ENCODE results near the gene TERT.
"Not testable (repeated sequence)": the region's sequence is repeated elsewhere in the genome, so short reads cannot be mapped to it uniquely, and the experiment has no call there.

Gene TERT

DNA sequence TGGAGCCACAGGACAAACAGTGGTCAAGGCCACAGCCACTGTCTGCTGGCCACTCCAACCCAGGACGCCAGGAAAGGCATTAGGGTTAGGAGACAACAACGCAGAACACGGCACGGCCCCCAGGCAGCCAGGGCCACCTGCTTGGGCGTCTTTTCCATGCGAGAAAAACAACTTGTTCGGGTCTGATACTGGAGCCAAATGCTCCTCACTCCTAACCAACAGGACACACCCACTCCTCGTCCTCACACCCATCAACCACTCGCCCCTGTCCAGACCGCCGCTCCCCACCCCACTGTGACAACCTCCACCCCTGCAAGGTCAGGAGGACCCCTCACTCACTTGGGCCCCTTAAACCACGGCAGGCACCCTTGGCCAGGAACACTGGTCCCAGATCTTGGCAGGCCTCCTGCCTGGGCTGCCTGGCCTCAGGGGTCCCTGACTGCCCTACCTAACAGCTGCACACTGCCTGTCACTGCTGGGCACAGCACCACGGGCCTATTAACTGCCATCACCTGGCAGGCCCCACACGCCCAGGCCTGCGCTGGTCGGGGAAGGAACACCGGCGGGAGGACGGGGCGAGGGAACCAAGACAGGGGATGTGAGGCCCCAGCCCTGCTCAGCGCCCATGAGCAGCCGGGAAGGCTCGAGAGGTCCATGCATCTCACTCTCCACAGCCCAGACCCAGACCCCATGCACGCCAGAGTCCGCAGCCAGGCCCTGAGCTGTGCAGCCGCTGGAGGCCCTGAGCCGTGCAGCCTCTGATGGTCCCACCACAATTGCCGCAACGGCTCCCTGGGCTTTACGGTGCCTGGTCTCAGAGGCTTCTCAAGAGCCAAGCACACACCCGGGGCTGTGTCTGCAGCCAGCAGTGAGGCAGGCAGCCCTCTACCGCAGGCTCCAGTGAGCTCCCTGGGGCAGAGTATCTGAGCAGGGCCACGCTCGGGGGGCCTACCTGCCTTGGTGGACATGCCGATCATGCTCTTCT is 36.3 kb upstream of the TERT start:
- DNase-seq, result no peak

DNA sequence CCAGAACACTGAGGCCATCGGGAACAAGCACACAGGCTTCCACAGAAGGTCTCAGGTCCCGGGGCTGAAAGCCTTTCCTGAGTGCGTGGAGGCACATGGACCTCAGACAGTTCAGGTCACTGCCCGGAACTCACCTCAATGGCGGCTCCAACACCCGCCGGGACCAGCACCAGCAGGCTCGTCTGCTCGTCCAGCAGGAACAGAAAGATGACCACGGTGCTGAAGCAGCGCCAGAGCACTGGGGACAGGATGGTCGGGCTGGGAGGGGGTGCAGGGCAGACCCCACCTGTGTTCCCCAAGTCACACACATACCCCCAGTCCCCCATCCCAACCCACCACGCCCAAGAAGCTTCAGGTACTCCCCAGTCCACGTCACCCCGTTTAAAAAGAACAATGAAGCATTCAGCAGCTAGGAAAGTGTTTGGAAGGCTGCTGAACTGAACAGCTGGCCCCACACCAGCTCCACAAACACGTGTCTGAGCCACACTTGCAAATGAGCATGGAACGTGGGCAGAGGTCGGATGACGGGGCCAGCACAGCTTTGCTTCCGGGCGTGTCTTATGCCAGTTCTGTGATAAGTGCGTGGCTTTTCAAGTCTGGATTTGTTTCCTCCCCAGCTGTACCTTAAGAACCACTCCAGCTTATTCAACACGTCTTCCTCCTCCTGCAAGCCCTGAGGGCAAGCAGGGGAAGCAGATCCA is 35.4 kb upstream of the TERT start:
- DNase-seq, result no peak

DNA sequence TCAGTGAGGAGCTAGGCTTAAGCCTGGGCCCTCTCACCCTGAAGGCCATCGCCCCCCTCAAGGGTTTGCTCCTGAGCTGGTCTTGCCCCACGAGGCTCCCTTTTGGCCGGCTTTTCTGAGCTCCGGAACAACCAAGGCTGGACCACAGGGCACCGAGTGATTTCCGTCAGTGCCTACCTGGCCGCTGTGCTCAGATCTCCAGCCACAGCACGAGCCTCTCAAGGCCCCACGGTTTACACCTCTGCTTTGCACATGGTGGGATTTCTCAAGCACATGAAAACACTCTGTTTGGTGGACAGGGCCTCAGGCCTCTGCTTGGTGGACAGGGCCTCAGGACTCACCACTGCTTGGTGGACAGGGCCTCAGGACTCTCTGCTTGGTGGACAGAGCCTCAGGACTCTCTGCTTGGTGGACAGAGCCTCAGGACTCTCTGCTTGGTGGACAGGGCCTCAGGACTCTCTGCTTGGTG is 34.3 kb upstream of the TERT start:
- no peak for DNase-seq

DNA sequence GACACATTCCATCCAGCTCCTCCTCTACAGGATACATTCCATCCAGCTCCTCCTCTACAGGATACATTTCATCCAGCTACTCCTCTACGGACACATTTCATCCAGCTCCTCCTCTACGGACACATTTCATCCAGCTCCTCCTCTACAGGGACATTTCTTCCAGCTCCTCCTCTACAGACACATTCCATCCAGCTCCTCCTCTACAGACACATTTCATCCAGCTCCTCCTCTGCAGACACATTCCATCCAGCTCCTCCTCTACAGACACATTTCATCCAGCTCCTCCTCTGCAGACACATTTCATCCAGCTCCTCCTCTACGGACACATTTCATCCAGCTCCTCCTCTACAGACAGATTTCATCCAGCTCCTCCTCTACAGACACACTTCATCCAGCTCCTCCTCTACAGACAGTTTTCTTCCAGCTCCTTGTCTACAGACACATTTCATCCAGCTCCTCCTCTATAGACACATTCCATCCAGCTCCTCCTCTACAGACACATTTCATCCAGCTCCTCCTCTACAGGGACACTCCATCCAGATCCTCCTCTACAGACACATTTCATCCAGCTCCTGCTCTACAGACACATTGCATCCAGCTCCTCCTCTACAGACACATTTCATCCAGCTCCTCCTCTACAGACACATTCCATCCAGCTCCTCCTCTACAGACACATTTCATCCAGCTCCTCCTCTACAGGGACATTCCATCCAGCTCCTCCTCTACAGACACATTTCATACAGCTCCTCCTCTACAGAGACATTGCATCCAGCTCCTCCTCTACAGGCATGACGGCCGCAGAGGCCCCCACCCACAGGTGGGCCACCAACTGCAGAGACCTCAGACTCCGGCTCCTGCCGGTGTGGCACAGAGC is 33.6 kb upstream of the TERT start:
- not testable (repeated sequence) for DNase-seq

DNA sequence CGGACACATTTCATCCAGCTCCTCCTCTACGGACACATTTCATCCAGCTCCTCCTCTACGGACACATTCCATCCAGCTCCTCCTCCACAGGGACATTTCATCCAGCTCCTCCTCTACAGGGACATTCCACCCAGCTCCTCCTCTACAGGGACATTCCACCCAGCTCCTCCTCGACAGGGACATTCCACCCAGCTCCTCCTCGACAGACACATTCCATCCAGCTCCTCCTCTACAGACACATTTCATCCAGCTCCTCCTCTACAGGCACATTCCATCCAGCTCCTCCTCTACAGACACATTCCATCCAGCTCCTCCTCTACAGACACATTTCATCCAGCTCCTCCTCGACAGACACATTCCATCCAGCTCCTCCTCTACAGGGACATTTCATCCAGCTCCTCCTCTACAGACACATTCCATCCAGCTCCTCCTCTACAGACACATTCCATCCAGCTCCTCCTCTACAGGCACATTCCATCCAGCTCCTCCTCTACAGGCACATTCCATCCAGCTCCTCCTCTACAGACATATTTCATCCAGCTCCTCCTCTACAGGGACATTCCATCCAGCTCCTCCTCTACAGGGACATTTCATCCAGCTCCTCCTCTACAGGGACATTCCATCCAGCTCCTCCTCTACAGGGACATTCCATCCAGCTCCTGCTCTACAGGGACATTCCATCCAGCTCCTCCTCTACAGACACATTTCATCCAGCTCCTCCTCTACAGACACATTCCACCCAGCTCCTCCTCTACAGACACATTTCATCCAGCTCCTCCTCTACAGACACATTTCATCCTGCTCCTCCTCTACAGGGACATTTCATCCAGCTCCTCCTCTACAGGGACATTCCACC is 32.3 kb upstream of the TERT start:
- DNase-seq, result not testable (repeated sequence)

DNA sequence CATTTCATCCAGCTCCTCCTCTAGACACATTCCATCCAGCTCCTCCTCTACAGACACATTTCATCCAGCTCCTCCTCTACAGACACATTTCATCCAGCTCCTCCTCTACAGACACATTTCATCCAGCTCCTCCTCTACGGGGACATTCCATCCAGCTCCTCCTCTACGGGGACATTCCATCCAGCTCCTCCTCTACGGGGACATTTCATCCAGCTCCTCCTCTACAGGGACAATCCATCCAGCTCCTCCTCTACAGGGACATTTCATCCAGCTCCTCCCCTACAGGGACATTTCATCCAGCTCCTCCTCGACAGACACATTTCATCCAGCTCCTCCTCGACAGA is 31.6 kb upstream of the TERT start:
- DNase-seq, result not testable (repeated sequence)

DNA sequence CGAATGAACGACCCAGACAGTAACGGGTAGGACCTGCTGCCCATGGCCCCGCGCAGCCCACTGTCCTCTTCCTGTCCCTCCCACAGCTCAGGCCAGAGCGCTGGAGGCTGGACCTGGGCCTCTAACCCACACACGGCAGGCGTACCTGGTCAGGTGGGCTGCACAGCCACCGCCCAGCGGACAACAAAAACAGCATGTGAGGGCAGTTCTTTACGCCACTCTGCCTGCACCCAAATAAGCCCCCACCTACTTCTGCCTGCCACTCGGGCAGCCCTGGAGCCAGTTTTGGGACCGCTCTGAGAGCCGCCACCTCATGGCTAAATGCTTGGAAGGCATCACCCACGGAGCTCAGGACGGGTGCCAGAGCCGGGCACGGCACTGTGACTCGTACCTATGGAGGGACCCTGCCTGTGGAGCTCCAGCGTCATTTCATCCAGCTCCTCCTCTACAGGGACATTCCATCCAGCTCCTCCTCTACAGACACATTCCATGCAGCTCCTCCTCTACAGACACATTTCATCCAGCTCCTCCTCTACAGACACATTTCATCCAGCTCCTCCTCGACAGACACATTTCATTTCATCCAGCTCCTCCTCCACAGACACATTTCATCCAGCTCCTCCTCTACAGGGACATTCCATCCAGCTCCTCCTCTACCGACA is 31.1 kb upstream of the TERT start:
- no peak for DNase-seq

DNA sequence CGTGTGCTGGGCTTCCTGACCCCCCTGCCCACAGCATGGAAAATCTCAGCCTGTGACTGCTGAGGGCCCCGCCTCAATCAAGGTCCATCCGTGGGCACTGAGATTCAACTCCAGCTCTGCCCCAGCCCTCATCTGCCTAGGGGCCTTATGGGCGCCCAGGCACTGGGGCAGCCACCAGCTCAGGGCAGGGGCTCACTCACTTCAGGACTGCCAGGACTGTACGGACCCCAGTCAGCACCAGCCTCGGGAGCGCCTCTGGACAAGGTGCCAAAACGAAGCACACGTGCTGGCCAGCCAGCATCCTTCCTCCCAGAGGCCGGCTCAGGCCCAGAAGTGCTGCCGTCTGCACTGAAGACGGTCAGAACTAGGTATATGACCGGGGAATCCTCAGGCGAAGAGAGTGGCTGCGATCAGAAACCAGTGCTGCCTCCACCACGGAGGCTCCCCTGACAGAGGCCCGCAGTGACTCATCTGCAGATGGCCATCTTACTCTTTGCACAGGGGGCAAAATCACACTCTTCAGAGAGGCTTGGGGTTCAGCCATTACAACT is 30.4 kb upstream of the TERT start:
- DNase-seq, result no peak

DNA sequence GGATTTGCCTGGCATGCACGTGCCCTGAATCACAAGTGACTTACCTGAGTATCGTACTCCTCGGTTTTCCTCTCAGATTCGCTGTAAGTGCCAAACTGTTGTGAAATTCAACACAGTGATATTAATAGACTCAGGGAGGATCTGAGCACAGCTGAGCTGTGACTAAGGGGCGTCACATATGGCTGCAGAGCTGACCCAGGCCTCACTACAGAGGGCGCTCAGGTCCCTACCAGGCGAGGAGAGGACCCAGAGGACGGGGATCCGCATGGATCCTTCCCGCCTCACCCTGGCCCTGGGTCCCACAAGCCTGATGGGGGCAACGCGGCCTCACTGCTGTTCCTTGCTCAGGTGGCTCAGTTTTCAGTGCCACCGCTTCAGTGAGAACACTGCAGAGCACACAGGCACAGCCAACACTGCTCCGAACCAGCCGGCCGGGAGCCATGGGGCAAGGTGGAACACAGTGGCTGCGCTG is 29.9 kb upstream of the TERT start:
- no peak for DNase-seq

DNA sequence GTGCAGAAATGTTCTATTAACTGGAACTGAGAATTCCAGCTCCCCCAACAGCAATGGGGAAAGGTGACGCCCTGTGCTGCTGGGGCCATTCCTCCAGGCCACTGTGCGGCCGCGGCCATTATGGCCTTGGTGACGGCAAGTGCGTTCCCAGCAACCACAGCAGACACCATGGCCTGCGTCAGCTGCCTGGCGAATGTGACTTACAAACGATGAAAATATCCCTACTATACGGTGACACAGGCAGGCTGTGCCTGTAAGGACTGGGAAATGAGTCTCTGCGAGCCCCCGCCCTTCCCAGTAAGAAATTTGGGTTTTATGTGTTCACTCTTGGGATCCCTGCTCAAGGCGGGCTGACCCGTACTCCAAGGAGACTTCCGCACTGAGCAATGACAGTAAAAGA is 29.4 kb upstream of the TERT start:
- DNase-seq, result no peak

DNA sequence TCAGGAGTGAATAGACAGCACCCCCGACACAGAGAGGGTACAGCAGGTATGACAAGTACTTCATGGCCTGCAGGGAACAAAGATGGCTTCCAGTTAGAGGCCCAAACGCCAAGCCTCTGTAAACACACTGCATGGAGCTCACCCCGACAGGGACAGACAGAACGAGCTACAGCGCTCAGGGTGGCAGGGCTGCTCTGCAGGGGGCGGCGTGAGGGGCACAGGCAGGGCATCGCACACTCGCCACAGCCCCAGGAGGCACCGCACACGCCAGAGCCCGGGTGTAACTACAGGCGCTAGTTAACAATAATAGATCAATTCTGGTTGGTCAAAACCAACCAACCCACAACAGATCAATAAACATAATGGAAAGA is 28.9 kb upstream of the TERT start:
- DNase-seq, result no peak

DNA sequence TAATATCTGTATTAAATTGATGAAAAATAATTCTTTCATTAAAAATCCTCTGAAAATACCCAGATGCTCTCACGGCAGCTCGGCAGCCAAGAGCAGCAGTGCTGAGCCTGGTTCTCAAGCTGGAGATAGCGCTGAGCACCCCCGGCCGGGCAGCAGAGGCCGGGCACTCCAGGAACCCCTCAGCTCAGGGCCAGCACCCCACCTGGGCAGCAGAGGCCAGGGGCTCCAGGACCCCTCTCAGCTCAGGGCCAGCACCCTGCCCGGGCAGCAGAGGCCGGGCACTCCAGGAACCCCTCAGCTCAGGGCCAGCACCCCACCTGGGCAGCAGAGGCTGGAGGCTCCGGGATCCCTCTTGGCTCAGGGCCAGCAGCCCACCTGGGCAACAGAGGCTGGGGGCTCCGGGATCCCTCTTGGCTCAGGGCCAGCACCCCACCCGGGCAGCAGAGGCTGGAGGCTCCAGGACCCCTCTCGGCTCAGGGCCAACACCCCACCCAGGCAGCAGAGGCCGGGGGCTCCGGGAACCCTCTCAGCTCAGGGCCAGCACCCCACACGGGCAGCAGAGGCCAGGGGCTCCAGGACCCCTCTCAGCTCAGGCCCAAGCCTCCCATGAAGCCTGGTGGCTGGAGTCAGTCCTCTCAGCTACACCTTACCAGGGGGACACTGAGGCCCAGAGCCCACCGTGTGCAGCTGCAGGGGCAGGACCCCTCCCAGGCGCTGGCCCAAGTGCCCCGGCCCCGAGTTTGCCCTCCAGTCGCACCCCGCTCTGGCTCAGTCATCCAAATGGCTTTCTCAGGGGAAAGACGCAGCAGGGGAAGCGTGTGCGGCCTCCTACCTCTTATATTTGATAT is 28.3 kb upstream of the TERT start:
- no peak for DNase-seq

DNA sequence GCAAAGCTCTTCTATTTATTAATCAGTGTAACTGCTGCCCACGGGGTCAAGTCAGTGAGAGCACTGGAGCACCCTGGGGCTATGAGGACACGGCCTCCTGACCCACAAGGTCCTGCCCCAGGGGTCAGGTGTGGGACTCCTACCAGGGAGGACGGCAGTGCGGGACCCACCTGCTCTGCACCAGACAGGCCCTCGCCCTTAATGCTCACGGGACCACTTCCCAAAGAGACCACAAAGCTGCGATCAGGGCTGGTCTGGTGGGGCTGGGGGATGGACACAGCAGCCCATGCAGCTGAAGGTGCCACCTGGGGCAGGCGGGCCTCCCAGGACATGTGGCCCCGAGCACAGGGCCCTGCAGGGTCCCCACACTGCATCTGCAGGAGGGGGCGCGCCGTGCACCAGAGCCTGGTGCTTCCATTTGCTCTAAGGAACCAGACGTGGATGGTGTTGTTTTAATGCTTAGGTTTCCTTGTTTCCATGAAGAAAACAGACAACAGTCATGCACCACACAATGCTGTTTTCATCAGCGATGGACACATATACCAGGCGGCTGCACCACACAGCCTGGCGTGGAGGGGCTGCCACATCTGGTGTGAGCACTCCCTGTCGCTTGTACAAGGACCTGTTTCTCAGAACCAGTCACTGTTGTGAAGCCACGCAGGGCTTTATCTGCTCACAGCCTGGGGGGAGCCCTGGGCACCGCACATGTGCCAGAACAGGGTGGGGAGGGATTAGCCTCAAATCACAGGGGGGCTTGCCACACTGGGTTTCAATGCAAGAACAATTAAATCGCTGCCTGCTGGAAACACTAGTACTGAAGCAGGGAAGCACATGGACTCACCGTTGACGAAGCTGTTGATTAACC is 27.4 kb upstream of the TERT start:
- no peak for DNase-seq

DNA sequence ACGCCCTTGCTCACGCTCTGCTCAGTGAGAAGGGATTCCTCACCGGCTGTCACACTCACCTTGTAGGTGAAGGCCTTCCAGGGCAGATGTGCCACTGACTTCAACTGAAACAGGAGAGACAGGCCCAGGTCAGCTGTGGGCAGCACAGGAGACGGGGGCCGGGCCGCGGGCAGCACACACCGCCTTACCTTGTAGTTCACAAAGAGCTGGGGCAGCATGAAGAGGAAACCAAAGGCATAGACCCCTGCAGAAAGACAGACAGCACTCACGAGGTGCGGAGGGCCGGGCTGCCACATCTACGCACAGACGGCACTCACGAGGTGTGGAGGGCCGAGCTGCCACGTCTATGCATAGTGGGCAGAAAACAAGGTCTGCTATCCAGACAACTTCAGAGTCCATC is 26.7 kb upstream of the TERT start:
- DNase-seq, result no peak

DNA sequence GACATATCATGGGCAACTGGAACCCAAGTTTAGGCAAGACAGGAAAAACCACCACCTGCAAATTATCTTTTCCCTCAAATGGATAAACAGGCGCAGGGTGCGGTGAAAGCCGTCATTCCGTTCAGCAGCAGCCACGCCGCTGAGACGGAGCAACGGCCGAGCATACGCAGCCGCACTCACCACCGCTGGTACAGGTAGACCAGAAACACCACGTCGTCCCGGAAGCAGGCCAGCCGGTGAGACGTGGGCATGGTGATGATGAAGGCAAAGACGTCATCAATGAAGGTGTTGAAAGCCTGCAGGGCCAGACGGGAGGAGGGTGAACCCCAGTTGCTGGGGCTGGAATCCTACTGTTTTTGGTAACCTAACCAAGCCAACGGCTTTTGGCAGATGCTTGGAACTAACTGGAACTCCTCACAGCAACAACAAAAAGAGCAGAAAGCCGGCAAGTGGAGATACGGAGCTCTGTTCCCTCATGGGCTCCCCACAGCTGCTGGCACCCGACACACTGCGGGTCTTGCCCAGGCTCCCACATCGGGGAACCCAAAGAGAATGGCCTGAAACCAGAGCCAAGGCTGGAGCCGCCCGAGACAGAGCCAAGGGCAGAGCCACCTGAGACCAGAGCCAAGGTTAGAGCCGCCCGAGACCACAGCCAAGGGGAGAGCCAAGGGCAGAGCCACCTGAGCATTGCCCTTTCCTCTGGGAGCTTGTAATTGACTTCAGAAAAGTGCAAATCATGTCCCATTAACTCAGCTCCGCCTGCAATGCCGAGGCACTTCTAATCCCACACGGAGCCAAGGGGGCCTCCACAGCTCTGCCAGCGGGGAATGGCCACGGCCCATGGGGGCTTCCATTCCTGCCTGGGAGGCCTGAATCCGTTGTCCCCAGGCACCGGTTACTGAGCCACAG is 25.8 kb upstream of the TERT start:
- no peak for DNase-seq

DNA sequence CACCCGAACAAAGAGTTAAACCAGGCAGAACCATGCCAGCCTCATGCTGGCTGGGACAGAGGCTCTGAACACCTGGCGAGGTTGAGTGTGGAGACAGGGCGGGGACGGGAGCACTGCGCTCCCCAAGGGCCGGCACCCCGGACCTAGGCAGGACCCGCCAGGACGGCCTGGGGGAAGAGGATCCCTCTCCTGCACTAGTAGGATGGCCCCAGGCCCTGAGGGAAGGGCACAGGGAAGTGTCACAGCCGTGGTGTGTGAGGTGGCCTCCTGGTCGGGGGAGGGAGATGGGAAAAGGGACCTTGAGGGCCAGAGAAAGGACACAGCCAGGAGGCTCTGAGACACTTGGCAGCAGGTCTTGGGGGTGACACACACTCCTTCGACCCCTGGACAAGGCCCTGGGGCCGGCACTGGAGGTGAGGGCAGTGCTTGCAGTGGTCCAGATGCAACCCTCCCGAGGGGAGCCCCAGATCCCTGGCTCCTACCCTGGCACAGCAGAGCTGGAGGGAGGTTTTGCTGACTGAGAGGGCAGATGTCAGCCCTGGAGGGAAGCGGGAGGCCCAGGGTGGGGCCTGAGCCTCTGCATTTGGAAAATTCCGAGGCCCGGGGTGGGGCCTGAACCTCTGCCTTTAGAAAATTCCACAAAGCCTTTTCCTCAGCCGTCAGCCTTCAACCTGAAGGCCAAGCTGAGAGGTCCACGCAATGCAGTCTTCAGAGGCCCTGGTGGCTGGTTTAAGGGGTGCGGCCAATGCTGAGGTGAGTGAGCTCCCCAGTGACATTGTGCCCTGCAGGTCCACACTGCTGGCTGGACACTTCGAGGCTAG is 24.8 kb upstream of the TERT start:
- DNase-seq, result no peak

DNA sequence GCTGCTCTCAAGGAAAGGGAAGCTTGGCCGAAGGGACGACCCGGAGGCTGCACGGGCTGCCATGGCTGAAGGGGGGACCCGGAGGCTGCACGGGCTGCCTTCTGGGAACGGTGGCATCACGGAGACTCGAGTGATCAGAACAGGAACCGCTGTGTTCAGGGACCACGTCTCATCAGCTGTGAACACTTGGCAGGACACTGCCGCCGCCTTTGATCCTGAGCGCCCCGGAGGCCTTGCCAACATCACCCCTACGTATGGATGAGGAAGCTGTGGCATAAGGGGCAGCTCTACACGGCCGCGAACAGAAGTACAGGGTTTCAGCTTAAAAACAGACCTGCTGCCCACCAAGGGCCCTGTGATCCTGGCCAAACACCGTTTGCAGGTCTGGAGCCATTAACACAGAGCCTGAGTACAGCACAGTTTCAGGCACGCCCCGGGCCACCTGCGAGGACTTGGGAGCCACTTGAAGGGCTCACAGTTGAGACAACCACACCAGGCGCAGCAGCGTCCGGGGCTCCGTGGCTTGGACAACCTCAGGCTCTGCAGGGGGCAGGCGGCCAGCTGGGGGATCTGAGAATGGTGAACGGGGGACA is 23.9 kb upstream of the TERT start:
- no peak for DNase-seq

Data from SW 1271 (cell line).